CD4-positive, alpha-beta T cell treated with Interleukin-15 for 4 hours (primary cell): ENCODE data around the gene PSMA5.
"Not testable (repeated sequence)": the region's sequence is repeated elsewhere in the genome, so short reads cannot be mapped to it uniquely, and the experiment has no call there.

ENCODE experiments used
- DNase-seq: peaks from one replicate; pipeline ENCODE4 v3.0.0-alpha.2; 2020; ENCODE audit warnings: low spot score

The PSMA5 gene

DNA sequence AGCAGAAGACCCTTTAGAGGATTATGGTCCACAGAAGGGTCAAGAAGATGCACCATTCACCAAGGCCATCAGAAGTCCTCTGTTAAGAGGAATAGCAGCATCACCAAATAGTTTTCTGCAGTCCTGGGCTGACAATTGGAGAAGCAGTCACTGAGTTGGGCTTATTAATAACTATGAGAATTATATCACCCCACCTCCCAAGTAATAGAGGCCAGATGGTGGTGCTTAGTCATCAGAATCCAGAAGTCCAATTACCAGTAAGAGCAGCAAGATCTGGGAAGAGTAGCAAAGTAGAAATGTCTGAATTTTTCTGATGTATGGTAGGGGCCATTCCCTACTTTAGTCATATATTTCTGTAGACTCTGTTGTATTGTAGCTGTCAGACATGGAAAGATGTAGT is 6.1 kb upstream of the PSMA5 start:
- no peak for DNase-seq

DNA sequence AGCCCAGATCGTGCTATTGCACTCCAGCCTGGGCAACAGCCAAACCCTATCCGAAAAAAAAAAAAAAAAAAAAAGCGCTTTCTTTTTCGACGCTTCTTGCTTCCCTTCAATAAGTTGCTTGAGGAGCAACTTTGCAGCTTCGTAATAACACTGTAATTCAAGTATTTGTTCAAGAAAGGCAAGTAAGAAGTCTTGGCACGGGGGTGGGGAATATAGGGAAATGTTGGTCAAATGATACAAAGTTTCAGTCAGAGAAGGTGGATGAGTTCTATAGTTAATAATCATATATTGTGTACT is 871 bp upstream of the PSMA5 start:
- no peak for DNase-seq

DNA sequence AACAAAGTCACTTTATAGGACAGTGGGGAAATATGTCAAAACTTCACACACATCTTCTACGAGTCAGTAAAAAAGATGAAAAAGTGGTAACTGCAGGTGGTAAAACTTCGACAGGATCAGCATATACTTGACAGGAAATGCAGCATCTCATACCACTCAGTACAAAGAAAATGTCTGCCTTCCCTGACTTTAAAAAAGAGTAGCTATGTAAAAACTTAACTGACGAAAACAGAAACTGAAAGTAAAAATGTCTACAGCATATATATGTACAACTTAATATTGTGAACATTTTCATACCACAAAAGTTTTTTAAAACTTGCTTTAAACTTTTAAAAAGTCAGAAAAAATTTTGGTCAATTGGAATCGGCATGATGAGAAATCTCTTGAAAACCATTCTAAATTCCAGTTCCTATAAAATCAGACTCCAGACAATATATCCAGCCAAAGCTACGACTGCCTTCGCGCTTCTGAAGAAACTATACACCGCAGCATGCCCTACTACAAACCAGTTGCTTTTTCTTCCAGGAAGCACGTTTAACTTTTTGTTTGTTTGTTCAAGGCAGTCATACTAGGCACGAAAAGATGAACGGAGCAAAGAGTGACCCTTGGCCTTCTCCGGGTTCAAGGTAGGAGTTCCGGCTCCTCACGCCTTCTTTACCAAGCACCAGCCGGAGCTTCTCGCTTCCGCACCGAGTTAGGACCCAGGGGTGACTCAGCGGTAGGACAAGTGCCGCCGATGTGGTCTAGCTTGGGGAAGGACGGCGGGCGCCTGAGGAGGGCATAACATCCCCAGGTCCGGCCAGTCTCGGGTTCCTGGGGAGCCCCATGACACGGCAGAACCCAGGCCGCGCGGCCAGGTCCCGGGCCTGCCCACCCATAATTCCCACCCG is 612 bp downstream of the PSMA5 start:
- peak; percentile 61 for DNase-seq

DNA sequence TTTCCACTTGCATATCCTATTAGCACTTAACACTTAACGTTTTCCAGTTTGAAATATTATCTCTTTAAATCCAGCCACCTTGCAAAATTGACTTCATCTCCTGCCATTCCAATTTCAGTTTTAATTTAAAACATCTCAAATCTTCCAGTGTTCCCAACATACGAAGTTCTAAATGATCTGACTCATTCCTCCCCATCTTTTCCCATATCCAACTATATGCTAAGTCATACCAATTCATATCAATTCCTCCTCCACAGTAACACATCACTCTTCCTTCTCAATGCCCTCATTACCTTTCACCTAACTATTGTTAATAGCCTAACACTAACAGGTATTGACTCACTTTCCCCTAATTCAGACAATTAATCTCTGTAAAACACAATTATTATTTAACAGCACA is 2.8 kb downstream of the PSMA5 start:
- DNase-seq, result no peak

DNA sequence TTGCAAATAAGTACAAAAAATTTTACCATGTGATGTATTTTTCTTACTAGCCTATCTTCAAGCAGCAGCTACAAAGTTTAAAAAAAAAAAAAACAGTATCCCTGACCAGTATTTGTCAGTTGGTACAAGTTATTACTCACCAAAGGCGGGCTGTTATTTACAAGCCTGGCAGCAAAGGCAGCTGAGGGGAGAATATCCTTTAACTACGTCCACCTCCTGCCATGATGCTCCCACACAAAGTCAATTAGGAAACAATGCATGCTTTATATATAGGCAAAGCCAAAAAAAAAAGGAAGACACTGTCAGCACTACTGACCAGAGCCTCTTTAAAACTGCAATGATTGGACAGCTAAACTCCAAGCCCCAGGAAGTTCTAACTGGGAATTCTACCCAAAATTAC is 13.7 kb downstream of the PSMA5 start:
- no peak for DNase-seq

DNA sequence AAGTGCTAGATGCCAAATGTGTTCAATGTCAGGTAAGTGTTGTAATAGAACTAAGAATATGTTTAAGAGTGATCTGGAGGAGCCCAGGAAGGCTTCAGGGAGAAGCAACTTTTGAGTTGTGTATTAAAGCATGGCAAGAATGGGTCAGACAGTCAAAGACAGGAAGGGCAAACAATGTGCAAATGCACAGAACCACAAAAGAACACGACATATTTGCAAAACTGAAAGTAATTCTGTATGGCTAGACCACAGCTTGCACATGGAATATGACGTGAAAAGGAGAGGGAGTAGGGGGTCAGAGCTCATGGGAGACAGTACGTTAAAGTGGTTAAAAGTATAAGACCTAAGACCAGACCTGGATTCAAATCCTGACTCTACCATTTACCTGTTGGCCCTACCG is 21.4 kb downstream of the PSMA5 start:
- DNase-seq, result no peak

DNA sequence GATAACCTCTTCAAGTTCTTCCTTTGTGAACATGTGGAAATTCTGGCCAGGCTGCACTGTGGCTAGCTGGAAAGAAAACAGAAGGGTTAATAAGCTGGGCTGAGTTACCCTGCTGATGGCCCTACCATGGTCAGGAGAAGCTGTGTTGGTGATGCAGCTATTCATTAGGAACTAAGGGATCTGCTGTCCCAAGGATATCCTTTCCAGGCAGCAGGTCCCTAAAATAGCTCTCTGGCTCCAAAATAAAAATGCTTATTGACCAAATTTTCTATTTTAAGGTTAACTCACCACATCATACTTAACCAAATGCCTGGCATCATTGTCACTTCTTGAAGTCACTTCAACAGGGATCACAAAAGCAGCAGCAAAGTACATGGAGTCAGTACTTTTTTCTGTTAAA is 24.2 kb downstream of the PSMA5 start:
- DNase-seq, result no peak

DNA sequence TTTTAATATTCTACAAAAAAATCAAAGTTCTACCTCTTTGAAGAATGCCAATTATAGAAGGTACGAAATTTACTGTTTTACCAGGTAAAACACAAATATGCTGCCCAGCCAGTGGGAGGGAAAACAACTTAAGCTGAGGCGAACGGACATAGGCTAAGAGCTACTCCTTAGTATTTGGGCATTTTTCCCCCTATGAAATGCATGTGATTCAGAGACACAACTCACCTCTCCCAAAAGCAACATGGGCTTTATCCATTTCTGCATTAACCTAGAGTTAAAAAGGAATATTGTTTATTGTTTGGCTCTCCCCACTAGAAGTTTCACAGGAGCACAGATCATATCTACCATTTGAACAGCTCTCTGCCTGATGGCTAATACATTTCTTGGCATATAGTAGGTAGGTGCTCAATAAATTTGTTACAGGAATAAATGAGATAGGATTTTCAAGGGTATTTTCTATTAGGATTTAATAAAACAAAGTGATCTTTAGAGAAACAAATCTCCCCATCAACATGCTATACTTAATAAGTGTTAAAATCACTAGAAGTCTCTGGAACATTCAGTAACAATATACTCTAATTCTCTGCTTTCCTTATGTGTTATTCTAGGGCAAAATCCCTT is 26.1 kb downstream of the PSMA5 start:
- DNase-seq, result no peak

DNA sequence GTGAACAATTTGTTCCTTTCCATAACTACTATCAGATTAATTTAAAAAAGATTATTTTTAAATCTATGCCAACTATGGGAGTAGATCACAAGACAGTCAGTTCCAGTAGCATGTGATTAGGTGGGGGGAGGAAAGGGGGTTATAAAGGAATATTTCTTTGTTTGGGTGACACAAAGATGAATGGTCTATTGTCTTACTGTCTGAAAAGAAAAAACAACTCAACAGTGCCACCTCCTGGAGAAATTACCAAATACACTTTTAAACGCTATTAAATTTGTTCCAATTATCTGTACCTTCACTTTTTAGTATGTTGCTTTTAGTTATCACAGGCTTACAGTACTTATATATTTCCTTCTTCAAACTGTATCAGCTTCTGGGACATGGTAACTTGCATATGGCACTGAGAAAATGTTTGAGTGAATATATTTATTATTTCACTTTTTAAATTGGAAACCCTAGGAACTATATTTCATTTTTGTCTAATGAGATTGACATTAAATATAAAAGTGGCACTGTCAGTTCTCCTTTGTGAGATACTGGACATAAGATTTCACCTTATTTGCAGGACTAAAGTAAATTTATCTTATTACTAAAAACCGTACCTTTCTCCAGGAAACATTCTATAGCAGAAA is 26.8 kb downstream of the PSMA5 start:
- DNase-seq, result peak; percentile 69

DNA sequence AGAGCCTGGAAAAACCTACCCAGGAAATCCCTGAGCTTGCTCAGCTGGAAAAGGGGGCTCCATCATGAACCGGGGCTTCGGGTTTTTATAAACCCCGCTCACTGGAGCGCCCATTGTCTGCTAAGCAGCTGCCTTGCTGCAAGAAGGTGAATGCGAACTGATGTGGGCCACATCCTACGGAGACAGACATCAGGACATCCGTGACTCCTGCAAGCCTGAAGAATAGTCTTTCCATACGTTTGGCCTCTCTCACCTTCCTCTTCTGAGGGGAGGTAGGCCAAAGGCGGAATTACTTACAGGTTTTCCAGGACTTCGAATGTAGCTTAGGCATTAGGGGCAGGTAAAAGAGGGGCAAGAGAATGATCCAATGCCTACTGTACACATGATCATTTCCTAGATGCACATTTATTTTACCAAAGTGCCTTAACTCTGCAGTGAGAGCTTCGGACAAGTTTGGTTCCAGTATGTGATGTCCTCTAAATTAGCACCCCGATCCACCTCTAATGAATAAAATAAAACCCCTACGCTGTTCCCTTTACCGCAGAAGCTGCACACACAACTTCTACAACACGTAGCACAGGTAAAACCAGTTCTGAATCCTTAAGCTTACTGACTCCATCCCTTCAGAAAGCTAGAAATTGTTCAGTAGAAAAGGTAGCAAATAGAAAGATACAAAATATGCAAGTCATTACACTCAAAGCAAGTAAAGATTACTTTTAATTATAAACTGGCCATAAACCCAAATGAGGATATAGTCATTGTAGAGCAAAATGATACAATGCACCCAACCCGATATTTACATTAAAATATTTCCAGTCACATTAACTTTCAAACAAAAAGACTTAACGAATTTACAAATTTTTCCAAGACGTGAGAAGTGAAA is 27.7 kb downstream of the PSMA5 start:
- no peak for DNase-seq

DNA sequence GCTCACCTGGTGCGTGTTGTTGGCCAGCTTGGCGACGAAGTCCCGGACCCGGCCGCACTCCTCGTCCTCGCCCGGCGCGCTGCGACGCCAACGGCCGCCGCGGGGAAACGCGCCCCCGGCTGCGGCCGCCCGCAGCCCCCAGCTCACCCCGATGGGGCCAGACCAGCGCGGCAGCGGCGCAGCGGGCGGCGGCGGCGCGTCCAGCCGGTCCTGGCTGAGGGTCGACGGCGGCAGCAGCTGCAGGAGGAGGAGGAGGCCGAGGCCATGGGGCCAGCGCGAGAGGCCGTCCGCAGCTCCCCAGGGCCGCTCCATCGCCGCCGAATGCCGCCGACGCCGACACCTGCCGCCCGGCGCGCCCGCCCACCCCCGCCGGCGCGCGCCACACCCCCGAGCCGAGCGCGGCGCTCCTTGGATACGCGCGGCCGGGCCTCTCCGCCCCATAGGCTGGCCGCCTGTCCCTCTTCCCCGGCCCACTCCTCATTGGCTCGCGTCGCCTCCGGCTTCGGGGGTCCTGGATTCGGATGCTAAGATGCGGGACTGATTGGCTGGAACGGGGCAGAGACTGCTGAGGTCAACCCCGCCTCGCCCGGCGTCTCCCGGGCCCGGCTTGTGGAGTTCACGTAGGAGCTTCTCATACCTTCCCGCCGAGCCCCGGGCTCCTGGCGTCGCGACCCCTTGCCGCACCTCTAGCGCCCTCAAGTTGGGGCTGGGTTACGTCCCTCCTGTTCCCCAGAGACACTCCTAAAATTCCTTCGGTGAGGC is 28.5 kb downstream of the PSMA5 start, which contains the start of gene SORT1:
TSS of gene SORT1 (minus strand) at position 338 of the 762 bp plus-strand sequence. CDS start at position 312, 26 bp downstream.
- DNase-seq, result peak; percentile 36

DNA sequence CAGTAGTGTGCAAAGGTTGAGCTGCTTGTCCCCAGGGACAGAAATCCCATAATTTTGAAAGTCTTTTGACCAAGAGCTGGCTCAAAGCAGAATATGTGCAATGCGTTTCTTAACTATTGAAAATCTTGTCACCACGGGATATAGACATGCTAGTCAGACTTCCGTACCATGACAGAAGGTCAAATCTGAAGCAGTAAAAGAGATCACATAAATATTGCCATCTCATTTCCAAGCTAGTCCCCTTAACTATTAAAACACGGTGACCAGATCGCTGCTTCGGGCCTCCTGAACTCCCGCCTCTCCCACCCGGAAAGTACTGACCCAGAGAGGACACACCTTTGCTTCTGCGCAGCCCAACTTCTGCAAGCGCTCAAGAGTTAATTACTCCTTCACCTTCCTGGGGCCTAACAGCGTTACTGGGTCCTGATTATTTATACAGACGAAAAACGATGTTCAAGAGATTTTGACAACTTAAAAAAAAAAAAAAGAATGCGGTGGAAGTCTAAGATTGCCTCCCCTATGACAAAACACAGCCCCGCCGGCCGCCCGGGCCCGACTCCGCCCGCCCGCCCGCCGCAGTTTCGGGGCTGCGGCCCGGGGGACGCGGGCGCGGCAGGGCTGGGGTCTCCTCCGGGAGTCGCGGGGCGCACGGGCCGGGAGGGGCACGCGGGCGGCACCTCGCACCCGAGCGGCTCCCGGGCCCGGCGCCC is 29.2 kb downstream of the PSMA5 start:
- DNase-seq, result no peak

DNA sequence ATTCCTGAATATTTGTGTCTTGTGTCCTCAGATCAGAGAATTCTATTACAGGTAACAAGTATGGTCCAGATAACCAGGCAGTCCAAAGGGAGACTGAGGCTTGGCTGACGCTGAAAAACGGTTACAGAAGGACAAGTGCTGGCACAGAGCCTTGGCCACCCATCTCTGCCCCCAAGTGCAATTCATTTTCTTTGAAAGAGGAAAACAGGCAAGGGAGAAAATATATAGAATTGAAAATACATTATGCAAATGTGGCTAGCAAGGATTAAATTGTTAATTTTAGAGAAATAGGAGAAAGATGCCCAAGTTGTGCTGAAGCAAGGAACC is 29.8 kb downstream of the PSMA5 start:
- no peak for DNase-seq

DNA sequence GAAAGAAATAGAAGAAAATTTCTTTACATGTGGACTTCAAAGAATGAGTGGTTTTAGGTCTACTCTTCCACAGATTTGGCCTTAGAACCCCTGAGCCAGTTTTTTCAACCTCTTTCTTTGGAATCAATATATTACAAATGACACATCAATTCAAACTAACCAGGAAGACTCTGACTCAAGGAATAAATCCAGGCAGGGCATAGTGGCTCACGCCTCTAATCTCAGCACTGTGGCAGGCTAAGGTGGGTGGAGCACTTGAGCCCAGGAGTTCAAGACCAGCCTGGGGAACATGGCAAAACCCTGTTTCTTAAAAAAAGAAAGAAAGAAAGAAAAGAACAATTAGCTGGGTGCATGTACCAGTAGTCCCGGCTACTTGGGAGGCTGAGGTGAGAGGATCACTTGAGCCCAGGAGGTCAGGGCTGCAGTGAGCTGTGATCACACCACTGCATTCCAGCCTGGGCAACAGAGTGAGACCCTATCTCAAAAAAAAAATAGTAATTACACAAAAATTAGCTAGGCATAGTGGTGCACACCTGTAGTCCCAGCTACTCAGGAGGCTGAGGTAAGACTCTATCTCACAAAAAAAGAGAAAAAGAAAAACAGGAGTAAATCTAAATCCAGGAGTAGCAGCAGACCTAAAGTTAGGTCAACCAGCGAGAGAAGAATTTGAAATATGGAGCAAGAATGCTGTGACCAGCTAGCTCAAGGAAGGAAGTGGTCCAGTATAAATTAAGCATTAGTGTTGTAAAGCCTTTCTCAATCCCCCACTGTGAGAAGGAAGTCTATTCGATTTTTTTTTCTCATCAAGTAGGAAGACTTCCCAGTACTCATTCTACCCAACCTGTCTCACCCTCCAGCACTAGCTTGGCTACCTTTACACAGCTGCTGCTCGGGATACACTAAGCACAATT is 30.4 kb downstream of the PSMA5 start:
- DNase-seq, result no peak

DNA sequence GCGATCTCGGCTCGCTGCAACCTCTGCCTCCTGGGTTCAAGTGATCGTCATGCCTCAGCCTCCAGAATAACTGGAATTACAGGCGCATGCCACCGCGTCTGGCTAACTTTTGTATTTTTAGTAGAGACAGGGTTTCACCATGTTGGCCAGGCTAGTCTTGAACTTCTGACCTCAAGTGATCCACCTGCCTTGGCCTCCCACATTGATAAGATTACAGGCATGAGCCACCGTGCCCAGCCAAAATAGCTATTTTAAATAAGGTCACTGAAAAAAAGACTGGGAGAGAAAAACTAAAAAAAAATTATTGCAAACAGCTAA is 31.0 kb downstream of the PSMA5 start:
- DNase-seq, result not testable (repeated sequence)

DNA sequence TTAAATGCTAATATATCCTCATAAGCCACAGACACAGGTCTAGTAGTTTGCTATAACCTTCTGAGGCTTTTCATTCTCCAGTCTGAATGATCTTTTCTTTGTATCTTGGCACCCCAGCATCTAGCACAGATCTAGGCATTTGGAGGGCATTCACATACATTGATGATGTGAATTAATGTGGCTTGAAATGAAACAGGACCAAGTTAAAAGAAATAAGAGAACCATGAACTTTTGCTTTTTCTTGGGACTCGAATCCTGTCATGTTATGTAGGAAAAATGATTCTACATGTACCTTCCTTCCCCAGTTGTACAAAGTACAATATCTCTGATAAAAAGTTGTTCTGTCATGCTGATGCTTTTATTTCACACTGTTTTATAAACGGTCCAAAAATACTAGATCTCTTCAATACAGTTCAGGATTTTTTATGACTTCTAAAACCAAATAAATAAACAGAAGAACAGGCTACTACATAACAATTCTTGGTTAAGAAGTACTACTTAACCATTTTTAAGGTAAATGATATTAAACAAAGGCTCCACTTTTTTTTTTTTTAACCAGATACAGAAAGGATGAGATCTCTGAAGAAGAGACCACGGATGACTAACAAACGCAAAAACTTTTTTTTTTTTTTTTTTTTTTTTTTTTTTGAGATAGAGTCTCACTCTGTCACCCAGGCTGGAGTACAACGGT is 31.5 kb downstream of the PSMA5 start:
- no peak for DNase-seq

DNA sequence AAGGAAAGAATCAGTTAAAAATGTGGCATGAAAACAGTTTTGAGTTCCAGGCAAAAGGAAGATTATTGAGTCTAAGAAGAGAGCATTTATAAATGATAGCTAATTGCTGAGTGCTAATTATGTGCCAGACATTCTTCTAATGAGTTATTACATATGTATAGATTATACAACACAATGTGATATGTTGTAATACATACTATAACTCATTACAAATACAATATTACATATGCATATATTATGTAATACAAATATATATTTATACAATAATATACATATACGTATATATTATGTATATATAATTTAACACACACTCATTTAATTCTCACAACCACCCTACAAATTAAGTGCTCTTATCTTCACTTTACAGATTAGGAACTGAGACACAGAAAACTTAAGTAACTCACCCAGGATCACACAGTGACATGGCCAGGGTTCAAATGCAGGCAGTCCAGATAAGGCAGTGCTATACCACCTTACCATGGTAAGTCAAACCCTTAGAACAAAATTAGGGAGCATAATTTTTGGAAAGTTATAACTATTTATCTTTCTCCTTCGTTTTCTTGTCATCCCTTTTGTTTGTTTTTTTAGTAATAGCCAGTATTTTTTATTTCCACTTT is 32.5 kb downstream of the PSMA5 start:
- no peak for DNase-seq

DNA sequence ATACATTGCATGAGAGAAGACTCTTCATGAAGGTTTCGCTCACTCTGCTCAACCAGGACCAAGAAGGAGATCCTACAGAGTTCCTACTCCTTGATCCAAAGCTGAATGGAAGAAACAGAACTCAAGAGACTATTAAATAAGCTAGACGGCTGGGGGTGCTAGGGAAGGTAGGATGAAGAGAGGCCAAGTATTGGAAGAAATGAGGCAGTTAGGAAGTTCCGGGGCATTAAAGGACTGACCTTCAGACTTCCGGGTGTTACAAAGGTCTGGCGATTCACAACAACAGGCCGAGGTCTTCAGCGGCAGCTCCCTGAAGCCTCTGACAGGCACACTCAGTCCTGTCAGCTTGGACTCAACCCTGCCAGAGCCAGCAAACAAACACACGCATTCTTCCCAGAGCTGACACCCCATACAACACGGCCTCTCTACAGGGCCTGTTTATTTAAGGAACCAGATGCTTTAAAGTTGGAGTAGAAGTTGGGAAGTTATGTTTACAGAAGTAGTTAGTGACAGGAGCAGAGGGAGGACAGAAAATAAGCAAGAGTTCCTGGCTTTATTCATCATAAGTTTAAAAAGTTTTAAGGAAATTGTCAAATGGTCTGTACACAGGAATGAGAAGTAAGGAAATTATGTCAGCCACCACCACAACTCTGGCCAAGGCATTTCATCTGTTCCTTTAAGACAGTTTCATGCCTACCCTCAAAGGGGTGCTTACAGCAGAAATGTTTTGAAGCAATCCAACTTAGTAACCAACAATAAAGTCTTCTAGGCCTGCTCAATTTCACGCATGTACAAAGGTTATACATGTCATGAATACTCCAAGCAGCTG is 33.2 kb downstream of the PSMA5 start:
- DNase-seq, result no peak
